Measurements from ENCODE around the gene GTF3C1. TPM values are rescaled to one million over a fixed set of nuclear protein-coding genes. Genes with fewer than 3 reads are reported as not detected.

The GTF3C1 gene
- total RNA-seq, 1 donor from 2014 or later: 62.2 TPM

- Mint-ChIP-seq H3K36me3 (ENCODE audit: low read depth) (peaks cover 69% of the 10 kb centered on the region), H3K27ac (no peak overlapping the region)
- intact Hi-C loops (cut with micrococcal nuclease): no loop called here
Measured at GRCh38 chr16:27472091-27473020, 77.4 kb downstream of the GTF3C1 start.

GRCh38 chr16:27471661-27472060, 78.1 kb downstream of the GTF3C1 start:
- no peak overlapping the region for H3K4me3 Mint-ChIP-seq (ENCODE audit: low read depth)
- H3K4me1 Mint-ChIP-seq (ENCODE audit: low read depth): no peaks in the 10 kb centered on the region
- no peaks in the 10 kb centered on the region for H3K27me3 Mint-ChIP-seq (ENCODE audit: low read depth)
- no peak for DNase-seq (ENCODE audit: low spot score)
- H3K27ac Mint-ChIP-seq: no peak overlapping the region
- intact Hi-C loops (cut with micrococcal nuclease): no loop called here
- no peaks in the 10 kb centered on the region for H3K9me3 Mint-ChIP-seq
- peaks cover 70% of the 10 kb centered on the region for H3K36me3 Mint-ChIP-seq (ENCODE audit: low read depth)

More at GRCh38 chr16:27472091-27473020, 77.4 kb downstream of the GTF3C1 start:
- H3K9me3 Mint-ChIP-seq: no peaks in the 10 kb centered on the region
- no peaks in the 10 kb centered on the region for H3K4me1 Mint-ChIP-seq (ENCODE audit: low read depth)
- H3K4me3 Mint-ChIP-seq (ENCODE audit: low read depth): no peak overlapping the region
- no peaks in the 10 kb centered on the region for H3K27me3 Mint-ChIP-seq (ENCODE audit: low read depth)
- no peak for DNase-seq (ENCODE audit: low spot score)

DNA sequence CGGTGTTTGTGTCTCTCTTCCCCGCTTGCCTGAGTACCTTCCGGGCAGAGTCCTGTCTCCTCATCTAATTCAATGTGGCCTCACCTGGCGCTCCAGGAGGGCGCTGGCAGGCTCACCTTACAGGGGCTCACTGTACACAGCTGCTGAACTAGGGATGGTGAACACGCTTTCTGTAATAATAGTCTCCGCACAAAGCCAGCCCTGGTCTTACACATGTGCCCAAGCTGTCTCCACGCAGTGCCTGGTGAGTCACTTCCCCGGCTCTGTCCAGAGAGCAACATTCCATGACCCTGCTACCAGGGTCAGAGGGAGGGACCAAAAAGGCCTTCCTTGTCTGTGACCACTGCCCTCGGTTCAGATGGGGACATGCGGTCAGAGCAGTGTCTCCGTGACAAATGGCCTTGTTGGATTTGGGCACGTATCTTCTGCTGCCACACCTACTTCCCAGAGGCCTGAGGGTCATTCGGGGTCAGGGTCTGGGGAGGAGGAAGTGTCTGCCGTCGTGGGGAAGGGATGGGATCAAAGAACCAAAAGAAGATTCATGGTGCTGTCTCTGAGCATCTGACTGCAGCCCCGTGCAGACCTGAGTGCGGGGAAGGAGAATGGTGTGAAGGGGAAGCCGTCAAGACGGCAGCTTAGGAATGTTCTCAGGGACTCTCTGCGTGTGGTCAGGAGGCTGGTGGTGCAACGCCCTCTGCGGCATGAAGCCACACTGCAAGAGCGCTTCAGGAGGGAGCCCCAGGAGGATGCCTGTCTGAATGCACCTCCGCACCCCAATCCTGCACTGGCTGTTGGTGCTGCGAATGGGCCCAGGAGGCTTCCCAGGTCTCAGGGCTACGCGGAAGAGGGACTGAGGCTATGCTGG, 78.9 kb downstream of the GTF3C1 start:
- no peaks in the 10 kb centered on the region for H3K4me1 Mint-ChIP-seq (ENCODE audit: low read depth)
- no peak overlapping the region for H3K4me3 Mint-ChIP-seq (ENCODE audit: low read depth)
- intact Hi-C loops (cut with micrococcal nuclease): no loop called here
- H3K36me3 Mint-ChIP-seq (ENCODE audit: low read depth): peaks cover 69% of the 10 kb centered on the region
- no peak for DNase-seq (ENCODE audit: low spot score)
- H3K27ac Mint-ChIP-seq: no peak overlapping the region
- H3K9me3 Mint-ChIP-seq: no peaks in the 10 kb centered on the region
- no peaks in the 10 kb centered on the region for H3K27me3 Mint-ChIP-seq (ENCODE audit: low read depth)

GRCh38 chr16:27468941-27469531, 80.7 kb downstream of the GTF3C1 start:
- intact Hi-C loops (cut with micrococcal nuclease): no loop called here
- Mint-ChIP-seq H3K4me3 (ENCODE audit: low read depth) (no peak overlapping the region), H3K27me3 (ENCODE audit: low read depth) (no peaks in the 10 kb centered on the region), H3K9me3 (no peaks in the 10 kb centered on the region), H3K36me3 (ENCODE audit: low read depth) (peaks cover 61% of the 10 kb centered on the region), H3K27ac (no peak overlapping the region), H3K4me1 (ENCODE audit: low read depth) (no peaks in the 10 kb centered on the region)
- no peak for DNase-seq (ENCODE audit: low spot score)

GRCh38 chr16:27465483-27465879, 84.2 kb downstream of the GTF3C1 start:
- no peak overlapping the region for H3K4me3 Mint-ChIP-seq (ENCODE audit: low read depth)
- DNase-seq (ENCODE audit: low spot score): no peak
- intact Hi-C loops (cut with micrococcal nuclease): no loop called here
- peaks cover 2% of the 10 kb centered on the region for H3K4me1 Mint-ChIP-seq (ENCODE audit: low read depth)
- peaks cover 45% of the 10 kb centered on the region for H3K36me3 Mint-ChIP-seq (ENCODE audit: low read depth)
- H3K9me3 Mint-ChIP-seq: no peaks in the 10 kb centered on the region
- H3K27me3 Mint-ChIP-seq (ENCODE audit: low read depth): no peaks in the 10 kb centered on the region
- H3K27ac Mint-ChIP-seq: no peak overlapping the region

- Mint-ChIP-seq H3K27ac (no peak overlapping the region), H3K4me1 (ENCODE audit: low read depth) (peaks cover 2% of the 10 kb centered on the region), H3K36me3 (ENCODE audit: low read depth) (peaks cover 40% of the 10 kb centered on the region), H3K9me3 (no peaks in the 10 kb centered on the region), H3K4me3 (ENCODE audit: low read depth) (no peak overlapping the region), H3K27me3 (ENCODE audit: low read depth) (no peaks in the 10 kb centered on the region)
- DNase-seq (ENCODE audit: low spot score): no peak
- intact Hi-C loops (cut with micrococcal nuclease): no loop called here
Measured at GRCh38 chr16:27464626-27465482, 84.9 kb downstream of the GTF3C1 start.

DNA sequence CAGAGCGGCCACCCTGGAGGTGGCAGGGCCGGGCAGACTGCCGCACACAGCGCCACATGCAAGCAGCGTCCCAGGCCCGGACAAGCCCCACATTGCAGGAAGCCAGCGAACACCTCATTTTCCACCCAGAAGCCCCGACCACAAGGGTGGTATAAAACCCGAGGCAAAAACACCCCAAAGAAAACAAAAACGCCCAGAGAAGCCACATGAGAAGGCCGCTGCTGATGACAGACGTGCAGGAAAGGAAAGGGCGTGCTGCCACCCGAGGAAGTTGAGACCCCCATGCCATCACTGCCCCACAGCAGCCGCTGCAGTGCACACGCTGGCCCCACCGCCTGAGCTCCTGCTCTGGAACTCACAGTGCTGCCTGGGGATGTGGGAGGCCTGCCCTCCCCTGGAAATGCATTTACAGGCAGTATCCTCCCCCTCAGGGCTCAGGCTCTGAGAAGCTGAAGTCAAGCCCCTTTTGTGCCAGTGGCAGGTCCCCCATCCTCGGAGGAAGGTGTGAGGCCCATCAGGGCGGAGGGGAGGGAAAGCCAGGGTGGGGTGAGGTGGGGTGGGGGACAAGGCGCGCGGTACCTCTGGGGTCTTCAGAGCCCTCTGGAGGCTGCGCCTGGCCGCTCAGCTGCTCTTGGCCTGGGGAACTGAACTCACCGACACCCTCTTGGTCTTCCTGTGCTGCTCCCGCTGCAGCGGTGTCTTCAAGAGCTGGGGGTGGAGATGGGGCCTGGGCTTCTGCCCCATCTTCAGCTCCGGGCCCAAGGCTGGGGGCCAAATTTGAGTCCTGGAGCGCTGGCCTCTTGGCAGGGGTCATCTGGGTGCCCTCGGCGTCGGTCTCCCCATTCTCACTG, 85.7 kb downstream of the GTF3C1 start:
- Mint-ChIP-seq H3K36me3 (ENCODE audit: low read depth) (peaks cover 34% of the 10 kb centered on the region), H3K4me1 (ENCODE audit: low read depth) (peaks cover 2% of the 10 kb centered on the region), H3K4me3 (ENCODE audit: low read depth) (no peak overlapping the region), H3K27ac (peak overlapping the region; percentile 22), H3K9me3 (no peaks in the 10 kb centered on the region), H3K27me3 (ENCODE audit: low read depth) (no peaks in the 10 kb centered on the region)
- DNase-seq (ENCODE audit: low spot score): no peak
- intact Hi-C loops (cut with micrococcal nuclease): no loop called here

DNA sequence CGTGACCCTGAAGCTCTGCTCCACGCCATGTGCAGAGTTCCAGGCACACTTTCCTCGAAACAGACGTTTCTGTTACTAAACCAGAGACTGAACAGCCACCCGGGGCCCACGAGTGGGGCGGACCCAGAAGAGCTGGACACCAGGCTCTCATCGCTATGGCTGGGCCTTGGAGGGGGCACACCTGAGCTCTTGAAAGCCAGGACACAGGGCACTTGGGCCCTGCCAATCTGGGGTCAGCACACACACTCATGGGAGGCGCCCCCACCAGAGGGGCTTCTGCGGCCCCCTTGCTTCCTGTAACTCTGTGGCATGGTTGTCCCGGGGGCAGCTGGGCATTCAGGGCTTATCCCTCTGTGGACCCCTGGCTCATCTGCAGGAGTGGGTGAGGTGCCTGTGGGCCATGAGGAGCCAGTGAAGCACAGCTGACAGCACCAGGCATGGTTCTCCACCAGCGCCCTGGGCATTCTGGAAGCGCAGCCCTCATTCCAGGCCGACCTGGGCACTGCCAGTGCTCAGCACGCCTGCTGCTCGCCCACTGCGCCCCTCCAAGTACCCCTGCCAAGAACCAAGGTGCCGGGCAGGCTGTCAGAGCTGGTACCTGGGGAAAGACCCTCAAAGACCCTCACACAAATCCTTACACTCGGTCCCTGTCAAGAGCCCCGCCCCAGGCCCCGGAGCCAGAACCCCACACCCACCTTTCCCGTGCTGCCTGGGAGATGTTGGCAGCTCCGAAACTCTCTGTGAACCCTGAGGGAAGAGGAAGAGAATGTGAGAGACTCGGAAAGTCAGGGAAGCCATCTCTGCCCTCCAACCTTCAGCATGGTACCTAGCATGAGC, 86.6 kb downstream of the GTF3C1 start:
- Mint-ChIP-seq H3K4me3 (ENCODE audit: low read depth) (no peak overlapping the region), H3K9me3 (no peaks in the 10 kb centered on the region), H3K4me1 (ENCODE audit: low read depth) (peaks cover 2% of the 10 kb centered on the region), H3K36me3 (ENCODE audit: low read depth) (peaks cover 27% of the 10 kb centered on the region), H3K27ac (no peak overlapping the region), H3K27me3 (ENCODE audit: low read depth) (no peaks in the 10 kb centered on the region)
- no peak for DNase-seq (ENCODE audit: low spot score)
- intact Hi-C loops (cut with micrococcal nuclease): no loop called here

GRCh38 chr16:27462200-27462845, 87.4 kb downstream of the GTF3C1 start:
- H3K9me3 Mint-ChIP-seq: no peaks in the 10 kb centered on the region
- H3K4me3 Mint-ChIP-seq (ENCODE audit: low read depth): no peak overlapping the region
- peaks cover 21% of the 10 kb centered on the region for H3K36me3 Mint-ChIP-seq (ENCODE audit: low read depth)
- intact Hi-C loops (cut with micrococcal nuclease): no loop called here
- no peak for DNase-seq (ENCODE audit: low spot score)
- peaks cover 2% of the 10 kb centered on the region for H3K4me1 Mint-ChIP-seq (ENCODE audit: low read depth)
- H3K27ac Mint-ChIP-seq: no peak overlapping the region
- H3K27me3 Mint-ChIP-seq (ENCODE audit: low read depth): no peaks in the 10 kb centered on the region

DNA sequence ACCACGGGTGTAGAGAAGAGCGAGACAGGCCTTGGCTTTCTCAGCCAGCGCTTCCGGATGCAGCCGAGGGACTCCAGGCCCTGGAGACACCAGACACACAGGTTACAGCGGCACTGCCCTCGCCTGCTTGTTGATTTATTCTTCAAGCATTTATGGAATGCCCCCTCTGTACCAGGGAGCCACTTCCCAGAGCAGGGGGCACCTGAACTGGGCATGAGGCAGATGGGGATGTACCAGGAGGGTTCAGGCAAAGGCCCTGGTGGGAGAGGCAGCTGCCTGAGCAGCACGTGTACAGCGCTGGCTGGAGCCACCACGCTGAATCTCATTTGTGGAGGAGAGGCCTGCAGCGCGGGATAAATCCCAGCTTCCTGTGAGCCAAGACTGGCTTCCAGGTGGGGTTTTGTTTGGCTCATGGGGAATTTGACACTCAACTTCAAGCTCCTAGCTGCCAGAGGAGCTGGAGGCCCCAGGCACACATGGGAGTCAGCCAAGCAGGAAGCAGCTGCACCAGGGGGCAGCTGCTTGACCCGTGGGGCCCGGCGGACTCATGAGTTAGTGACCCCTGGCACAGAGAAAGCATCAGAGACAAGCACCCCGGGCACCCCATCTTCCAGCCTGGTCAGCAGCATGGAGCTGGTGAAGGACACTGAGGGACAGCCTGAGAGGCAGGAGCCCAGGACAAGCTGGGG, 88.1 kb downstream of the GTF3C1 start:
- H3K27me3 Mint-ChIP-seq (ENCODE audit: low read depth): no peaks in the 10 kb centered on the region
- intact Hi-C loops (cut with micrococcal nuclease): no loop called here
- no peak overlapping the region for H3K4me3 Mint-ChIP-seq (ENCODE audit: low read depth)
- no peaks in the 10 kb centered on the region for H3K9me3 Mint-ChIP-seq
- peaks cover 9% of the 10 kb centered on the region for H3K4me1 Mint-ChIP-seq (ENCODE audit: low read depth)
- DNase-seq (ENCODE audit: low spot score): no peak
- no peak overlapping the region for H3K27ac Mint-ChIP-seq
- peaks cover 15% of the 10 kb centered on the region for H3K36me3 Mint-ChIP-seq (ENCODE audit: low read depth)

Data from activated T-helper 2 cell treated with anti-CD3 and anti-CD28 coated beads, Interferon-gamma antibody, Interleukin-2, Interleukin-4, amounts not matched to agents 10 μg/mL and 5 μg/mL and 100 μg/mL, durations not matched to agents 14 hours and 24 hours and 36 hours (primary cell).